CD14-positive monocyte (primary cell): ENCODE measurements around the gene ACACB. TPM values are rescaled to one million over a fixed set of nuclear protein-coding genes. Genes with fewer than 3 reads are reported as not detected.

Experiments used
- DNase-seq, 3 donors: peaks; one replicate each; pipeline ENCODE4 v3.0.0-alpha.2; 2011 to 2022
- H2AFZ ChIP-seq: 2 replicates; pipeline ENCODE4 v1.6.0; 2012; ENCODE audit warnings: mild to moderate bottlenecking, low read depth, low read length, inconsistent platforms; ENCODE audit not compliant: insufficient read depth, poor library complexity, severe bottlenecking
- H3K27ac ChIP-seq, 2 donors: 1 replicate in 1 of 2; 2 replicates in 1 of 2; pipeline ENCODE4 v1.5.1; 2012 to 2013; ENCODE audit warnings: low read length in 2 of 2, control low read depth in 1 of 2, inconsistent platforms in 1 of 2, low read depth in 1 of 2, mild to moderate bottlenecking in 1 of 2
- H3K27me3 ChIP-seq, 2 donors: one replicate each; pipeline versions ENCODE4 v1.6.0 to v1.6.1; 2011 to 2013; ENCODE audit warnings: low read length in 2 of 2; ENCODE audit not compliant: control insufficient read depth in 2 of 2, insufficient read depth in 2 of 2
- H3K36me3 ChIP-seq, 2 donors: replicated peaks in 1 of 2; 1 replicate in 1 of 2; 2 replicates in 1 of 2; pipeline versions ENCODE4 v1.5.1 to v1.6.1; 2012 to 2013; ENCODE audit warnings: low read length in 2 of 2, control low read depth in 1 of 2, inconsistent platforms in 1 of 2, mild to moderate bottlenecking in 1 of 2; ENCODE audit not compliant: insufficient read depth in 2 of 2, control insufficient read depth in 1 of 2
- H3K4me1 ChIP-seq, 2 donors: 1 replicate in 1 of 2; 2 replicates in 1 of 2; pipeline versions ENCODE4 v1.5.1 to v1.6.1; 2012 to 2013; ENCODE audit warnings: low read length in 2 of 2, control low read depth in 1 of 2, inconsistent platforms in 1 of 2, mild to moderate bottlenecking in 1 of 2, moderate library complexity in 1 of 2; ENCODE audit not compliant: insufficient read depth in 2 of 2, control insufficient read depth in 1 of 2
- H3K4me2 ChIP-seq: replicated peaks from 2 replicates; pipeline ENCODE3; 2012; ENCODE audit warnings: low read length, moderate library complexity, mild to moderate bottlenecking; ENCODE audit not compliant: poor library complexity, severe bottlenecking; ENCODE audit errors: extremely low read depth
- H3K4me3 ChIP-seq, 3 experiments: fragments of 200-600 bp in 1 of 3; sonication (generic) in 1 of 3; replicated peaks in 1 of 3; 1 replicate in 2 of 3; 2 replicates in 1 of 3; pipeline ENCODE4 v1.5.1; 2011 to 2013; ENCODE audit warnings: low read length in 3 of 3, mild to moderate bottlenecking in 3 of 3, control low read depth in 2 of 3, low read depth in 2 of 3, inconsistent platforms in 1 of 3, moderate library complexity in 1 of 3
- H3K79me2 ChIP-seq: 2 replicates; pipeline ENCODE4 v1.6.0; 2012; ENCODE audit warnings: mild to moderate bottlenecking, control low read depth, inconsistent platforms, low read length, moderate library complexity; ENCODE audit not compliant: insufficient read depth
- H3K9ac ChIP-seq: 2 replicates; pipeline ENCODE4 v1.6.0; 2017; ENCODE audit warnings: low read length, mild to moderate bottlenecking; ENCODE audit not compliant: insufficient read depth, poor library complexity, severe bottlenecking
- H3K9me3 ChIP-seq, 2 donors: replicated peaks in 1 of 2; 1 replicate in 1 of 2; 2 replicates in 1 of 2; pipeline versions ENCODE4 v1.5.1 to v1.6.1; 2012 to 2013; ENCODE audit warnings: low read length in 2 of 2, control low read depth in 1 of 2; ENCODE audit not compliant: control insufficient read depth in 1 of 2, insufficient read depth in 1 of 2
- H4K20me1 ChIP-seq: 2 replicates; pipeline ENCODE4 v1.6.0; 2012; ENCODE audit warnings: mild to moderate bottlenecking, low read length, control low read depth, moderate library complexity; ENCODE audit not compliant: insufficient read depth
- H3K27ac Mint-ChIP-seq, 7 donors: one replicate each; pipeline ENCODE4 v1.8.0; 2020; ENCODE audit warnings: mild to moderate bottlenecking in 7 of 7, mixed read lengths in 7 of 7, moderate library complexity in 6 of 7, inconsistent platforms in 2 of 7
- H3K27me3 Mint-ChIP-seq, 3 donors: one replicate each; pipeline ENCODE4 v1.8.0; 2021 to 2022; ENCODE audit warnings: low read depth in 3 of 3, mild to moderate bottlenecking in 3 of 3, mixed read lengths in 3 of 3, moderate library complexity in 3 of 3, inconsistent platforms in 1 of 3
- H3K36me3 Mint-ChIP-seq, 2 donors: one replicate each; pipeline ENCODE4 v1.8.0; 2020; ENCODE audit warnings: mixed read lengths in 2 of 2, inconsistent platforms in 1 of 2, mild to moderate bottlenecking in 1 of 2
- H3K4me1 Mint-ChIP-seq: one replicate; pipeline ENCODE4 v1.8.0; 2020; ENCODE audit warnings: mild to moderate bottlenecking, mixed read lengths
- H3K4me3 Mint-ChIP-seq, 2 donors: one replicate each; pipeline ENCODE4 v1.8.0; 2020; ENCODE audit warnings: mild to moderate bottlenecking in 2 of 2, mixed read lengths in 2 of 2, moderate library complexity in 1 of 2
- H3K9me3 Mint-ChIP-seq, 7 donors: one replicate each; pipeline ENCODE4 v1.8.0; 2020 to 2022; ENCODE audit warnings: mixed read lengths in 7 of 7, mild to moderate bottlenecking in 6 of 7, moderate library complexity in 6 of 7, inconsistent platforms in 2 of 7
- WGBS: methylation state at CpG from one replicate; pipeline ENCODE4 v1.1.5; 2013; ENCODE audit warnings: missing lambda C conversion rate; ENCODE audit not compliant: insufficient coverage; 5-methylcytosine and 5-hydroxymethylcytosine counted together
- intact Hi-C, 2 donors: fragments of 100-400 bp; cut with micrococcal nuclease; formaldehyde crosslinking; loops; one replicate each; pipeline versions ENCODE4 v1.15.0 to v1.15.1; 2023
- polyA plus RNA-seq, 3 donors: library from polyadenylated mRNA; depleted of rRNA in 1 of 3; unstranded in 2 of 3; stranded (reverse) in 1 of 3; fragments of 300-500 nt in 2 of 3; fragments of >200 nt in 1 of 3; fragmentation: Illumina TruSeq in 2 of 3; gene quantifications; 1 replicate in 2 of 3; 2 replicates in 1 of 3; pipeline ENCODE4 v1.2.3, GENCODE V29; 2012 to 2021
- TF ChIP-seq, protein P1 (sequence below): fragments of 200-600 bp; IDR thresholded peaks from one replicate; pipeline ENCODE4 v1.8.0; 2022; ENCODE audit warnings: antibody characterized with exemption, mild to moderate bottlenecking

The ACACB gene
- polyA plus RNA-seq, 3 donors, result 0.14 to 5.0 (median 1.9) TPM

DNA sequence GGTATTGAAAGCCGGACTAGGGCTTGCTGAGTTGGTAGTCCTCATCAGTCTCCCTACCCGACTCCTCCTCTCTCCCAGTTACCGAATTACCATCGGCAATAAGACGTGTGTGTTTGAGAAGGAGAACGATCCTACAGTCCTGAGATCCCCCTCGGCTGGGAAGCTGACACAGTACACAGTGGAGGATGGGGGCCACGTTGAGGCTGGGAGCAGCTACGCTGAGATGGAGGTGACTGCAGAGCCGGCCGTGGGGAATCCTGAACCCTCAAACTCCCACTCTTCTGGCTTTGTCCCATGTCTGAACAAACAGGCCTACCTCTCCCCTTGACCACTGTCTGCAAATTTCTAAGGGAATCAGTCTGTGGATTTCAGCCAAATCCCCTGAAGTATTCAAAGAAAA, 82.9 kb downstream of the ACACB start:
- Mint-ChIP-seq H3K36me3 (peaks cover 26 to 51% of the 10 kb centered on the region in 2 donors), H3K27me3 (peaks cover 0 to 2% (median 0%) of the 10 kb centered on the region in 3 donors), H3K27ac (no peak overlapping the region), H3K4me3 (no peak overlapping the region), H3K9me3 (peaks cover 0 to 7% (median 4%) of the 10 kb centered on the region in 7 donors), H3K4me1 (no peaks in the 10 kb centered on the region)
- no peak overlapping the region for H3K4me3 ChIP-seq
- no peak overlapping the region for H2AFZ ChIP-seq
- 100% methylated on average over 5 of the region's 11 CpGs for WGBS
- H3K9me3 ChIP-seq, result no peaks in the 10 kb centered on the region
- intact Hi-C loops, result no loop called here
- no peak for DNase-seq
- no peak overlapping the region for H3K4me2 ChIP-seq
- no peaks in the 10 kb centered on the region for H3K4me1 ChIP-seq
- H3K27ac ChIP-seq, result no peak overlapping the region
- no peaks in the 10 kb centered on the region for H4K20me1 ChIP-seq
- H3K27me3 ChIP-seq, result no peaks in the 10 kb centered on the region
- H3K79me2 ChIP-seq, result no peaks in the 10 kb centered on the region
- TF ChIP-seq, protein P1, sequence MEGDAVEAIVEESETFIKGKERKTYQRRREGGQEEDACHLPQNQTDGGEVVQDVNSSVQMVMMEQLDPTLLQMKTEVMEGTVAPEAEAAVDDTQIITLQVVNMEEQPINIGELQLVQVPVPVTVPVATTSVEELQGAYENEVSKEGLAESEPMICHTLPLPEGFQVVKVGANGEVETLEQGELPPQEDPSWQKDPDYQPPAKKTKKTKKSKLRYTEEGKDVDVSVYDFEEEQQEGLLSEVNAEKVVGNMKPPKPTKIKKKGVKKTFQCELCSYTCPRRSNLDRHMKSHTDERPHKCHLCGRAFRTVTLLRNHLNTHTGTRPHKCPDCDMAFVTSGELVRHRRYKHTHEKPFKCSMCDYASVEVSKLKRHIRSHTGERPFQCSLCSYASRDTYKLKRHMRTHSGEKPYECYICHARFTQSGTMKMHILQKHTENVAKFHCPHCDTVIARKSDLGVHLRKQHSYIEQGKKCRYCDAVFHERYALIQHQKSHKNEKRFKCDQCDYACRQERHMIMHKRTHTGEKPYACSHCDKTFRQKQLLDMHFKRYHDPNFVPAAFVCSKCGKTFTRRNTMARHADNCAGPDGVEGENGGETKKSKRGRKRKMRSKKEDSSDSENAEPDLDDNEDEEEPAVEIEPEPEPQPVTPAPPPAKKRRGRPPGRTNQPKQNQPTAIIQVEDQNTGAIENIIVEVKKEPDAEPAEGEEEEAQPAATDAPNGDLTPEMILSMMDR, result no peak
- peaks cover 3 to 22% of the 10 kb centered on the region in 2 donors for H3K36me3 ChIP-seq
- H3K9ac ChIP-seq, result no peak overlapping the region

GRCh38 chr12:109200825-109201495, 84.6 kb downstream of the ACACB start:
- peaks cover 25 to 34% of the 10 kb centered on the region in 2 donors for H3K36me3 Mint-ChIP-seq
- 98% methylated on average over 10 of the region's 14 CpGs for WGBS

More at GRCh38 chr12:109200825-109201495, 84.6 kb downstream of the ACACB start:
- Histone ChIP-seq H3K4me1 (no peaks in the 10 kb centered on the region), H3K27me3 (no peaks in the 10 kb centered on the region), H2AFZ (no peak overlapping the region), H4K20me1 (no peaks in the 10 kb centered on the region), H3K4me3 (no peak overlapping the region), H3K79me2 (no peaks in the 10 kb centered on the region), H3K36me3 (peaks cover 3 to 16% of the 10 kb centered on the region in 2 donors), H3K27ac (no peak overlapping the region), H3K4me2 (no peak overlapping the region), H3K9ac (no peak overlapping the region), H3K9me3 (no peaks in the 10 kb centered on the region)
- Mint-ChIP-seq H3K27ac (no peak overlapping the region), H3K27me3 (peaks cover 0 to 1% (median 0%) of the 10 kb centered on the region in 3 donors), H3K4me1 (no peaks in the 10 kb centered on the region), H3K4me3 (no peak overlapping the region), H3K9me3 (peaks cover 0 to 4% (median 3%) of the 10 kb centered on the region in 7 donors)
- TF ChIP-seq, protein P1, result no peak
- no peak for DNase-seq
- intact Hi-C loops, result no loop called here
